Left ventricle myocardium inferior (tissue), 1 donor: Measurements from ENCODE around the gene NOXA1. TPM values are rescaled to one million over a fixed set of nuclear protein-coding genes. Genes with fewer than 3 reads are reported as not detected.

Experiments
- DNase-seq: peaks from one replicate; pipeline ENCODE4 v3.0.0-alpha.2; 2020
- H3K27ac ChIP-seq: fragments of 200-600 bp; replicated peaks from 2 replicates; pipeline ENCODE4 v1.8.0; 2021
- H3K27me3 ChIP-seq: fragments of 200-600 bp; 2 replicates; pipeline ENCODE4 v1.8.0; 2021; ENCODE audit warnings: low read depth
- H3K36me3 ChIP-seq: fragments of 200-600 bp; 2 replicates; pipeline ENCODE4 v1.8.0; 2021
- H3K4me1 ChIP-seq: fragments of 200-600 bp; 2 replicates; pipeline ENCODE4 v1.8.0; 2021
- H3K4me3 ChIP-seq: fragments of 200-600 bp; 2 replicates; pipeline ENCODE4 v1.8.0; 2021; ENCODE audit warnings: mild to moderate bottlenecking, moderate library complexity
- H3K9me3 ChIP-seq: fragments of 200-600 bp; replicated peaks from 2 replicates; pipeline ENCODE4 v1.8.0; 2021
- intact Hi-C: fragments of 100-400 bp; cut with micrococcal nuclease; formaldehyde crosslinking; loops from one replicate; pipeline ENCODE4 v1.11.0; 2022
- total RNA-seq: library from RNA; stranded (reverse); fragmentation: NEBNext Ultra II Directional; extraction: Animal tissue kit (Norgen Biotek cat#: 25700); gene quantifications from one replicate; pipeline ENCODE4 v1.2.1, GENCODE V29; 2021
- TF ChIP-seq, protein P1 (sequence below): fragments of 200-600 bp; IDR thresholded peaks from 2 replicates; pipeline ENCODE4 v1.8.0; 2021; ENCODE audit warnings: antibody characterized with exemption, mild to moderate bottlenecking, borderline replicate concordance
- donor health status: DM: no; HTN: yes; CAD: no; lungs with severe emphysema.

The NOXA1 gene
- total RNA-seq, 1 donor from 2014 or later = 2.0 TPM

DNA sequence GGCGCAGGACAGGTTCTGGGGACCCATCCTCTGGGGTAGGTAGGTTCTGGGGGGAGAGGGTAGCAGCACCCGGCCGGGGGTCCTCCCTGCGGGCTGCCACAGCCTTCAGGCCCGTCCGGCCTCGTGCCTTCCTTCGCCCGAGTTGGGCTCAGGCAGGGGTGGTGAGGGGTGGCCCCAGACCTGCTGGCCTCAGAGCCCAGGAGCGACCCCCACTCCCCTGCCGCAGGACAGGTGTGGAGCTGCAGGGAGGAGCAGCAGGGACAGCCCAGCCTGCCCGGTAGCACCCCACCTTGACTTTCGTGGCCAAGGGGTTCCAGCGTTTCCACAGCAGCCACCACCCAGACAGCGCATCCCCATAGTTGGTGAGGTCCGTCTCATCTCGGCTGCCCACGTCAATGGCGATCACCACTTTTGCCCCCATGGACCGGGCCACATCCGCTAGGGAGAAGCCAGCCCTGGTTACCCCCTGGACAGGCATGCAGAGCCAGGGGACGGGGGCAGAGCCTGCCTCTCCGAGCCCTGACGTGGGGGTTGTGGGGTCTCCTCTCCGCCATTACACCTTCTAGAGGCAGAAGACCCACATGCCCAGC lies 39.3 kb downstream of the NOXA1 start:
- Histone ChIP-seq H3K27ac (no peak overlapping the region), H3K9me3 (no peaks in the 10 kb centered on the region), H3K4me3 (no peak overlapping the region), H3K36me3 (peaks cover 3% of the 10 kb centered on the region), H3K27me3 (no peaks in the 10 kb centered on the region), H3K4me1 (peaks cover 24% of the 10 kb centered on the region)
- intact Hi-C loops = no loop called here
- TF ChIP-seq, protein P1, sequence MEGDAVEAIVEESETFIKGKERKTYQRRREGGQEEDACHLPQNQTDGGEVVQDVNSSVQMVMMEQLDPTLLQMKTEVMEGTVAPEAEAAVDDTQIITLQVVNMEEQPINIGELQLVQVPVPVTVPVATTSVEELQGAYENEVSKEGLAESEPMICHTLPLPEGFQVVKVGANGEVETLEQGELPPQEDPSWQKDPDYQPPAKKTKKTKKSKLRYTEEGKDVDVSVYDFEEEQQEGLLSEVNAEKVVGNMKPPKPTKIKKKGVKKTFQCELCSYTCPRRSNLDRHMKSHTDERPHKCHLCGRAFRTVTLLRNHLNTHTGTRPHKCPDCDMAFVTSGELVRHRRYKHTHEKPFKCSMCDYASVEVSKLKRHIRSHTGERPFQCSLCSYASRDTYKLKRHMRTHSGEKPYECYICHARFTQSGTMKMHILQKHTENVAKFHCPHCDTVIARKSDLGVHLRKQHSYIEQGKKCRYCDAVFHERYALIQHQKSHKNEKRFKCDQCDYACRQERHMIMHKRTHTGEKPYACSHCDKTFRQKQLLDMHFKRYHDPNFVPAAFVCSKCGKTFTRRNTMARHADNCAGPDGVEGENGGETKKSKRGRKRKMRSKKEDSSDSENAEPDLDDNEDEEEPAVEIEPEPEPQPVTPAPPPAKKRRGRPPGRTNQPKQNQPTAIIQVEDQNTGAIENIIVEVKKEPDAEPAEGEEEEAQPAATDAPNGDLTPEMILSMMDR = no peak
- DNase-seq = no peak

DNA sequence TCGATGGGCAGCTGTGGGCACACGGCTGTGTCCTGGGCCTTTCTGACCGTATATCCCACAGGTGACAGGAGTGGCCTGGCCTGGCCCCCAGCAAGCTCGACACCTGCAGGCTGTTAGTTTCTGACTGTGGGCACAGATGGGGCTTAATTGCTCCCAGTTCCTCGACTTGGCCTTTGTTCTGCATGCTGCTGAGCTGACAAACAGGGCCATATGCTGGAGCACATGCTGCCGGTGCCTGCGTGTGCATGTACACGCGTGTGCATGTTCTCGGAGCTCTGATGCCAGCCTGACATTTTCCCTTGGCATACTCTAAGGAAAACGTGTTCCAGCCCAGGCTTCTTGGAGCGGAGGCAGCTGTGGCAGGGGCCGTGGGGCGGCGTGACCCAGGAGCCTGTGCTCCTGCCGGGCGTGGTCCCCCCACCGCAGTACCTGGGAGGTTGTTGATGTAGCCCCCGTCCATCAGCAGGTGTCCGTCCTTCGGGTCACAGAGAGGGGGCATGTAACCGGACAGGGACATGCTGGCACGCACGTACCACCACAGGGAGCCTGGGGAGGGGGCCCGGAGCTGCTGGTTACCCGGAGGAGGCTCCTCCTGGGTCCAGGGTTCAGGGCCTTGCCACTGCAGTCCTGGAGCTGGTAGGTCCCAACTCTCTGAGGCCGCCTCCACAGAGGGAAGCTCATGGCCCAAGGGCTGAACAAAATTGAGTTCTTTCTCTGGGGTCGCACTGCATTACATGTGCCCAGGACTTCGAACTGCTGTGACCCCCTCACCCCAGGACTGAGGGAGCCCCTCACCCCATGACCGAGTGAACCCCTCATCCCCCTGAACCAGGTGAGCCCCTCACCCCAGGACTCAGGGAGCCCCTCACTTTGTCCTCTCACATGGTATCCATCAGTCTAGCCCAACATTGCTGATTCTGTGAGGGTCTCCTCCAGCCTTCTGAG lies 40.1 kb downstream of the NOXA1 start:
- DNase-seq = no peak
- intact Hi-C loops = no loop called here
- Histone ChIP-seq H3K4me1 (peaks cover 17% of the 10 kb centered on the region), H3K36me3 (peaks cover 3% of the 10 kb centered on the region), H3K27me3 (no peaks in the 10 kb centered on the region), H3K9me3 (no peaks in the 10 kb centered on the region), H3K4me3 (no peak overlapping the region), H3K27ac (no peak overlapping the region)
- TF ChIP-seq, protein P1 = no peak

DNA sequence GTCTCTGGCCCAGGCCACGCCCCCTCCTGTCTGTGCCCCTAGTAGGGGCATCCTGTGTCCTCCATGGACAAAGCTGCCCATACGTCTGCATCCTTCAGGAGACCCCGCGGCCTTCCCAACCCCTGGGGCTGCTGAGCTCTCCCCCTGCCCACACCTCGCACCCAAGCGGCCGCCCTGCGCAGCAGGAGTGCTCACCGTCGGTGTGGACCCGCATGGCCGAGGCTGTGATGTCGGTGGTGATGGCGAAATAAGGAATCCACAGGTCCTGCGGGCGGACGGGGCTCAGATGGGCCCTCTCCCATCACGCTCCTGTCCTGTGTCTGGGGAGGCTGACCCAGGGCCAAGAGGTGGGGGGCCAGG lies 40.7 kb downstream of the NOXA1 start:
- H3K27ac ChIP-seq = no peak overlapping the region
- DNase-seq = no peak
- peaks cover 11% of the 10 kb centered on the region for H3K4me1 ChIP-seq
- H3K27me3 ChIP-seq = no peaks in the 10 kb centered on the region
- H3K4me3 ChIP-seq = no peak overlapping the region
- H3K36me3 ChIP-seq = peaks cover 3% of the 10 kb centered on the region
- TF ChIP-seq, protein P1 = no peak
- no peaks in the 10 kb centered on the region for H3K9me3 ChIP-seq
- intact Hi-C loops = no loop called here

DNA sequence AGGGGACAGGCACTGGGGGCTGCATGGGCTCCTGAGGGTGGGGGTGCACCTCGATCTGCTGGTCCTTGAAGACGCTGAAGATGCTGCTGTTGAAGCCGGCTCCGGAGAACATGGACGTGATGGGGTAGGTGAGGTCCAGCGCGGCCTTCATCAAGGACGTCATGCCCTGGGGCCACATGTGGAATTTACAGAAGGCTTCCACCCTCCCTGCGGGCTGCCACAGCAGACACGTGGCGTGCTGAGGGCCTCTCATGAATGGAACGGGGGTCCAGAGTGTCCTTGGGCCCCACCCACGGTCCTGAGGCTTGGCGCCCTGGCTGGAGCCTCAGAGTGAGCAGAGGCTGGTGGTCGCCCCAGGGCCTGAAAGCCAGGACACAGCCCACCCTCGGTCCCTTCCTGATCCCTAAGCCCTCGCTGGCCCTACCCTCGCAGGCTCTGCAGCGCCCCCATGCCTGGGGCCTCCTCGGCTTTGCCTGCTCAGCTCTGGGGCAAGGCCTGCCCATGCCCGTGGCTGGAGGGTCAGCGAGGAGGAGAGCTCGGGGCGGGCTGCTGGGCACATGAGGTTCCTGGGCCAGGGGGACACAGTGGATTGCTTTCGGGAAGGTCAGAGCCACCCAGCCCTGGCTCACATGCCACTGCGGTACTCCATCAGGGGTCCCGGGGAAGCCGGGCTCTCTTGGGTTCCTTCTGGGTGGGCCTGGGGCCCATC lies 41.3 kb downstream of the NOXA1 start:
- no peak for DNase-seq

More for the DNA sequence above, 41.3 kb downstream of the NOXA1 start:
- Histone ChIP-seq H3K4me1 (peaks cover 9% of the 10 kb centered on the region), H3K36me3 (peaks cover 3% of the 10 kb centered on the region), H3K9me3 (no peaks in the 10 kb centered on the region), H3K27me3 (no peaks in the 10 kb centered on the region), H3K27ac (no peak overlapping the region), H3K4me3 (no peak overlapping the region)
- intact Hi-C loops = no loop called here
- TF ChIP-seq, protein P1 = no peak
